ENCODE results near the gene KIAA0040.

The KIAA0040 gene

GRCh38 chr1:175207971-175208370 is 15.4 kb upstream of the KIAA0040 start:
- no peak for TF ChIP-seq CREB5 (CRISPR knock-in tag; IDR thresholded peaks at IDR 0.05; ENCODE audit: low read depth)
- no peak for TF ChIP-seq POU6F1 (CRISPR knock-in tag; IDR thresholded peaks at IDR 0.05; ENCODE audit: borderline replicate concordance, low read depth)
- TF ChIP-seq ZFP30 (CRISPR knock-in tag; IDR thresholded peaks at IDR 0.05) = no peak
- no peak for TF ChIP-seq TCF4 (CRISPR knock-in tag; IDR thresholded peaks at IDR 0.05; ENCODE audit: borderline replicate concordance)
- no peak for TF ChIP-seq ZNF70 (CRISPR knock-in tag; IDR thresholded peaks at IDR 0.05)
- TF ChIP-seq ZC3H10 (CRISPR knock-in tag; IDR thresholded peaks at IDR 0.05) = no peak
- no peak for TF ChIP-seq OSR1 (CRISPR knock-in tag; IDR thresholded peaks at IDR 0.05)
- ATAC-seq = no peak

- TF ChIP-seq POU6F1 (CRISPR knock-in tag; IDR thresholded peaks at IDR 0.05; ENCODE audit: borderline replicate concordance, low read depth) (no peak), ZC3H10 (CRISPR knock-in tag; IDR thresholded peaks at IDR 0.05) (no peak), ZNF565 (CRISPR knock-in tag; conservative IDR thresholded peaks at IDR 0.05; ENCODE audit: low read depth) (no peak), ISL1 (CRISPR knock-in tag; IDR thresholded peaks at IDR 0.05) (no peak), TCF4 (CRISPR knock-in tag; IDR thresholded peaks at IDR 0.05; ENCODE audit: borderline replicate concordance) (no peak), CSRNP3 (CRISPR knock-in tag; IDR thresholded peaks at IDR 0.05) (no peak), SNAI2 (CRISPR knock-in tag; IDR thresholded peaks at IDR 0.05) (no peak), CSDC2 (CRISPR knock-in tag; IDR thresholded peaks at IDR 0.05) (no peak), ARNTL (CRISPR knock-in tag; IDR thresholded peaks at IDR 0.05; ENCODE audit: borderline replicate concordance, low read depth) (no peak), ZNF8 (CRISPR knock-in tag; IDR thresholded peaks at IDR 0.05) (no peak), ESRRG (CRISPR knock-in tag; IDR thresholded peaks at IDR 0.05) (no peak), ZNF70 (CRISPR knock-in tag; IDR thresholded peaks at IDR 0.05) (no peak), RARB (CRISPR knock-in tag; IDR thresholded peaks at IDR 0.05) (no peak)
- ATAC-seq = no peak
These were observed 14.1 kb upstream of the KIAA0040 start for GRCh38 chr1:175206687-175207086.

- no peak for ATAC-seq
- no peak for TF ChIP-seq TCF4 (CRISPR knock-in tag; IDR thresholded peaks at IDR 0.05; ENCODE audit: borderline replicate concordance)
- no peak for TF ChIP-seq TOX (CRISPR knock-in tag; IDR thresholded peaks at IDR 0.05; ENCODE audit: borderline replicate concordance)
- TF ChIP-seq PPARA (CRISPR knock-in tag; IDR thresholded peaks at IDR 0.05; ENCODE audit: borderline replicate concordance) = no peak
- TF ChIP-seq ISL1 (CRISPR knock-in tag; IDR thresholded peaks at IDR 0.05) = no peak
- TF ChIP-seq ZNF8 (CRISPR knock-in tag; IDR thresholded peaks at IDR 0.05) = no peak
- no peak for TF ChIP-seq ZNF70 (CRISPR knock-in tag; IDR thresholded peaks at IDR 0.05)
- no peak for TF ChIP-seq RARB (CRISPR knock-in tag; IDR thresholded peaks at IDR 0.05)
- TF ChIP-seq PATZ1 (CRISPR knock-in tag; IDR thresholded peaks at IDR 0.05; ENCODE audit: borderline replicate concordance) = no peak
- TF ChIP-seq OSR1 (CRISPR knock-in tag; IDR thresholded peaks at IDR 0.05) = no peak
- TF ChIP-seq ZFP3 (CRISPR knock-in tag; IDR thresholded peaks at IDR 0.05) = no peak
- TF ChIP-seq SNAI2 (CRISPR knock-in tag; IDR thresholded peaks at IDR 0.05) = no peak
- TF ChIP-seq ZFP30 (CRISPR knock-in tag; IDR thresholded peaks at IDR 0.05) = no peak
- TF ChIP-seq TSHZ2 (CRISPR knock-in tag; IDR thresholded peaks at IDR 0.05) = no peak
These were observed 11.8 kb upstream of the KIAA0040 start for GRCh38 chr1:175204330-175204729.
